ENCODE data around the gene SORCS2. TPM values are rescaled to one million over a fixed set of nuclear protein-coding genes. Genes with fewer than 3 reads are reported as not detected.
A peak's percentile ranks its signal among the peaks of the same experiment; 100 is the strongest.

SORCS2 gene
- total RNA-seq, 1 donor from 2014 or later: 3.1 TPM

DNA sequence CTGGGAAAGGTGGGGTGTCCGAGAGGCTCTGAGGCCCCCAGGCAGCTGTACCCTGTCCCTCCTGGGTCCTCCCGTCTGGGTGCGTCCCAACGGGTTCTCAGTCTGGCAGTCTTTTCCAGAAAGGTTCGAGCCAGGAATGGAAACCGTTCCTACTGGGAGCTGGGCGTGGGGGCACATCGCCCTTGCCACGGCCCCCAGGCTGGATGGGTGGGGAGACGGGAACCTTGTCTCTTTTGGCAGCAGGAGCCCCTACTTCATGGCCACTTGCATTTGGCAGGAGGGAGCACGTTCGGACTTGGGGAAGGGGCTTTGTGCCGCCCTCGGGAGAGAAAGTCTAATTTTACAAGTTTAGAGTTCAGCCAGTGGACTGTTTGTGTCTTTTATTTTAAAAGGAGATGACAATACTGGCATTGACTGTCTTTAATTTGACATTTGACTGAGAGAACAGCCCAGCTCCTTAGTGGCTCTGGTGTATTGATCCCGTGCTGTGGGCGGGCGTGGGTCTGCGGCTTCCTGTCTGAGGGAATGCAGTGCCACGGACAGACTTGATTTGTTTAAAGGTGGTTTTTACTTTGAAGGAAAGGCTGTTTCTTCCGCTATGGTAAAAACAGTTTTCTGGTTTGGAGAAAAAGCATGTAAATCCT is 95.1 kb downstream of the SORCS2 start:
- H3K4me3 ChIP-seq (ENCODE audit: low read length in 3 of 3): no peak overlapping the region
- no peak overlapping the region for H3K9ac ChIP-seq (ENCODE audit: low read depth in 1 of 3, low read length in 3 of 3)
- H3K27me3 ChIP-seq (ENCODE audit: control insufficient read depth in 3 of 3, insufficient read depth in 3 of 3, low read length in 3 of 3): peaks cover 0 to 12% (median 0%) of the 10 kb centered on the region in 3 donors
- peaks cover 8 to 10% (median 9%) of the 10 kb centered on the region in 3 donors for H3K4me1 ChIP-seq (ENCODE audit: control insufficient read depth in 3 of 3, insufficient read depth in 3 of 3, low read length in 3 of 3)
- no peaks in the 10 kb centered on the region for H3K36me3 ChIP-seq (ENCODE audit: control insufficient read depth in 3 of 3, insufficient read depth in 3 of 3, low read length in 3 of 3)
- no peak overlapping the region for H3K27ac ChIP-seq (ENCODE audit: low read depth, low read length)
- H3K9me3 ChIP-seq (ENCODE audit: control insufficient read depth in 3 of 3, low read length in 3 of 3): no peaks in the 10 kb centered on the region

DNA sequence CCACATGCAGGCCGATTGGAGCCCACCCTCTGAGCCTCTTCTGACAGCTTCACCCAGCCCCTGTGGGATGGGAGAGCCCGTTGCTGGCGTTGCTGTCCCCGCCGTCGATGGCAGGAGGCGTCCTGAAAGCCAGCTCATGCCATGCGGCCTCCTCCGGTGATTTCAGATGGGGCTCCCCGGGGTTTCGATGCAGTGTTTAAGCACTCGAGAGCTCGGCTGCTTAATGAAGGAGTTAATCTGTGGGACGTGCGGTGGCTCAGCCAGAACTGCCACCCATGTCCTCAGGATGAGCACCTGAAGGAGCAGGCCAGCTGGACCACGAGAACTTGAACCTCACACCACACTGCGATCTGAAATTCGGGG is 95.6 kb downstream of the SORCS2 start:
- no peak overlapping the region for H3K4me3 ChIP-seq (ENCODE audit: low read length in 3 of 3)
- H3K27me3 ChIP-seq (ENCODE audit: control insufficient read depth in 3 of 3, insufficient read depth in 3 of 3, low read length in 3 of 3): peaks cover 0 to 12% (median 0%) of the 10 kb centered on the region in 3 donors
- H3K9ac ChIP-seq (ENCODE audit: low read depth in 1 of 3, low read length in 3 of 3): no peak overlapping the region
- no peaks in the 10 kb centered on the region for H3K36me3 ChIP-seq (ENCODE audit: control insufficient read depth in 3 of 3, insufficient read depth in 3 of 3, low read length in 3 of 3)
- no peak overlapping the region for H3K27ac ChIP-seq (ENCODE audit: low read depth, low read length)
- H3K4me1 ChIP-seq (ENCODE audit: control insufficient read depth in 3 of 3, insufficient read depth in 3 of 3, low read length in 3 of 3): peaks cover 8 to 10% (median 9%) of the 10 kb centered on the region in 3 donors
- H3K9me3 ChIP-seq (ENCODE audit: control insufficient read depth in 3 of 3, low read length in 3 of 3): no peaks in the 10 kb centered on the region

DNA sequence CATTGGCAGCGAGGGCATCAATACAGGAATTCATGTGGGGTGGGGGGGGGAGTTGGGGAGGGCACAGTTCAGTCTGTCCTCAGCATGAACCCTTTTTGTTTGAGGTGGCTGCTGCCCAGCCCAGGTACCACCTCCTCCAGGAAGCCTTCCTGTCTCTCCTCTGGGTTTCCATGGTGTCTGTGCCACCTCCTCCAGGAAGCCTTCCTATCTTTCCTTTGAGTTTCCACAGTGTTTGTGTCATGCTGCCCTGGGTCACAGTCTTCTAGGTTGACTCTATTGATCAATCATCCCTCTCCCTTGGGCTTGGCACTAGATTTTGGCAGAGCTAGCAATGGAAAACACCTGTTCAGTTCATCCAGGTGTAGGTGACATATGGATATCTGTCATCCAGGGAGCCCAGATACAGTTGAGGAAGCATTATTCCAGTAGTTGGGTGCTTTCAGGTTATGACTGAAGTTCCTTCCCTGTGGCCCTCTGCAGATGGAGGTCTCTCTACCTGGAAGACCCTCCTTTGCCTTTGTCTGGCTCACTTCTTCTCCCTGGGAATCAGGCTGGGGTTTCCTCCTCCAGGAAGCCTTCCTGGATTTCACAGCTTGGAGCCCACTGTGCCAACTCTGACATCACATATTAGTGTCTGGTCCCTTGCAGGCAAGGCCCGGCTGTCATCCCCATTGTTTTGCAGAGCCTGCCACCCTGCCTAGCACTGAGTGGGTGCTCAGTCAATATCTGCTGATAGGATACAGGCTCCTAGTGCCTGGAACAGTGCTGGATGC is 96.6 kb downstream of the SORCS2 start:
- Histone ChIP-seq H3K4me3 (ENCODE audit: low read length in 3 of 3) (no peak overlapping the region), H3K9ac (ENCODE audit: low read depth in 1 of 3, low read length in 3 of 3) (no peak overlapping the region), H3K9me3 (ENCODE audit: control insufficient read depth in 3 of 3, low read length in 3 of 3) (no peaks in the 10 kb centered on the region), H3K36me3 (ENCODE audit: control insufficient read depth in 3 of 3, insufficient read depth in 3 of 3, low read length in 3 of 3) (no peaks in the 10 kb centered on the region), H3K27ac (ENCODE audit: low read depth, low read length) (no peak overlapping the region), H3K27me3 (ENCODE audit: control insufficient read depth in 3 of 3, insufficient read depth in 3 of 3, low read length in 3 of 3) (peaks cover 0 to 12% (median 0%) of the 10 kb centered on the region in 3 donors), H3K4me1 (ENCODE audit: control insufficient read depth in 3 of 3, insufficient read depth in 3 of 3, low read length in 3 of 3) (peaks cover 8 to 10% (median 9%) of the 10 kb centered on the region in 3 donors)

DNA sequence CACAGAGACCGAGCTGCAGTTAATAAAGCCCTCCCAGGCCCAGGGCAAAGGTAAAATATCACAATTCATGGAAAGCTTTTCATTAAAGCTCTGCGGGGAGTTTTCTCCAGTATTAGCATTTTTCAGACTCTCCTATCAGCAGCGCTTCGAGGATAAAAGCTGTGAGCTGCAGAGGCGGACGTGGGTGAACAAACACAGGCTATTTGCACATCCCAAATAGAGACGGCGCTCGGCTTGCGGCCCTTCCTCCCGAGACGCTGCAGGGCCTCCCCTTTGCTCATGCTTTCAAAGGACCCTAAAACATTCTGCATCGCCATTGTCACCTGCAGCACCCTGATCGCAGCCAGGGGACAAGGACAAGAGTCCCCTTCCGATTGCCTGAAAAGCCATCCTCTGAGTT is 97.3 kb downstream of the SORCS2 start:
- Histone ChIP-seq H3K9me3 (ENCODE audit: control insufficient read depth in 3 of 3, low read length in 3 of 3) (no peaks in the 10 kb centered on the region), H3K27me3 (ENCODE audit: control insufficient read depth in 3 of 3, insufficient read depth in 3 of 3, low read length in 3 of 3) (peaks cover 0 to 12% (median 0%) of the 10 kb centered on the region in 3 donors), H3K27ac (ENCODE audit: low read depth, low read length) (no peak overlapping the region), H3K36me3 (ENCODE audit: control insufficient read depth in 3 of 3, insufficient read depth in 3 of 3, low read length in 3 of 3) (no peaks in the 10 kb centered on the region), H3K9ac (ENCODE audit: low read depth in 1 of 3, low read length in 3 of 3) (no peak overlapping the region), H3K4me1 (ENCODE audit: control insufficient read depth in 3 of 3, insufficient read depth in 3 of 3, low read length in 3 of 3) (peaks cover 8 to 10% (median 9%) of the 10 kb centered on the region in 3 donors), H3K4me3 (ENCODE audit: low read length in 3 of 3) (no peak overlapping the region)

DNA sequence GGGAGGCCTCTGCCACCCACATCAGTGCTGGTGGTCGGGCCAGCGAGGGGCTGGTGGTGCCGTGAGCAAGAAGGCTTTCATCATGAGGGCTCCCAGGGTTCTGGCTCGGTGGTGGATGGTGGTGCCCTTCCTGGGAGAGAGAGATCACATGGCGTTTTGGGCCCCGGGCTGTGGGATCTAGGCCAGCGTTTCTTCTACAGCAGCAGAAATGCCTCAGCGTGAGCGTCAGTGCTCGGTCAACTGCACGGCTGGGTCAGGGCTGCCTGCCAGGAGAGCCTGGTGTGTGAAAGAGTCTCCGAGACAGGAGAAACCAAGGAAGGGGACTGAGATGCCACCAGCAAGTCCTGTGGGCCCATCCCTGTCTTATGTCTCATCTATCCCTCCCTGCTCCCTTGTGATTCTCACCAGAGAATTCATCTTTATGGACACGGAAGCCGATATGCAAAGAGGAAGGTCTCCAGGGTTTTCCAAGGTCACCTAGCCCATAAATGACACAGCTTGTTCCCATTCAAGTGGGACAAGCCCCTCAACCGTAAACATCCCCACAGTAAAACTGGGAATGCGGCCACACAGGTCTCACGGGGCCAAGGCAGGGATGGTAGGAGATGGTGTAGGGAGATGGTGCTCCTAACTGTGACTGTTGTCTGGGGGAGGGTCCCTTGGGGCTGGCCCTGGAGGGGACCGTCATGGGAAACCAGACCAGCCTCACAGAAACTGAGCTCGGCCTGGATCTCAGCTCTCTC is 99.2 kb downstream of the SORCS2 start:
- H3K27me3 ChIP-seq (ENCODE audit: control insufficient read depth in 3 of 3, insufficient read depth in 3 of 3, low read length in 3 of 3): peaks cover 4 to 14% (median 8%) of the 10 kb centered on the region in 3 donors
- no peak overlapping the region for H3K27ac ChIP-seq (ENCODE audit: low read depth, low read length)

DNA sequence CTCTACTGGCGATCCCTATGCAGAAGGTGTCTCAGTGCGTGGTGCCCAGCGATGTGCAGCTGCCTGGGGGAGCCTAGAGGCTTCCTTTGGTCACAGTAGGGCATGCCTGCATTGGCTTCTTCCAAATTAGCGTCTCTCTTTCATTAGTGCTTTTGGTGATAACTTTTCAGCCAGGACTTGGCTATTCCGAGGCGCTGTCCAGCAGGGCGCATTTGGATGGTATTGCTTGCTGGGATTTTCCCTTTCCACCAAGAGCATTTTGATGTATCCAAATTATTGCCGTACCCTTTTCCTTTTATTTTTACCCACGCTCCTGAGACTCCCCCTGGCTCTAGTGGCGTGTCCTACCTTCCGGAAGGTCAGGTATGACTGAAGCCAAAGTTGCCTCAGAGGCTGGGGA is 101.4 kb downstream of the SORCS2 start:
- Histone ChIP-seq H3K9me3 (ENCODE audit: control insufficient read depth in 3 of 3, low read length in 3 of 3) (no peaks in the 10 kb centered on the region), H3K4me3 (ENCODE audit: low read length in 3 of 3) (no peak overlapping the region), H3K27me3 (ENCODE audit: control insufficient read depth in 3 of 3, insufficient read depth in 3 of 3, low read length in 3 of 3) (peaks cover 4 to 8% (median 5%) of the 10 kb centered on the region in 3 donors), H3K4me1 (ENCODE audit: control insufficient read depth in 3 of 3, insufficient read depth in 3 of 3, low read length in 3 of 3) (peaks cover 16 to 18% (median 18%) of the 10 kb centered on the region in 3 donors), H3K36me3 (ENCODE audit: control insufficient read depth in 3 of 3, insufficient read depth in 3 of 3, low read length in 3 of 3) (no peaks in the 10 kb centered on the region), H3K27ac (ENCODE audit: low read depth, low read length) (no peak overlapping the region), H3K9ac (ENCODE audit: low read depth in 1 of 3, low read length in 3 of 3) (no peak overlapping the region)

More for the DNA sequence above, 99.2 kb downstream of the SORCS2 start:
- Histone ChIP-seq H3K9ac (ENCODE audit: low read depth in 1 of 3, low read length in 3 of 3) (no peak overlapping the region), H3K4me1 (ENCODE audit: control insufficient read depth in 3 of 3, insufficient read depth in 3 of 3, low read length in 3 of 3) (peaks cover 16 to 18% (median 18%) of the 10 kb centered on the region in 3 donors), H3K9me3 (ENCODE audit: control insufficient read depth in 3 of 3, low read length in 3 of 3) (no peaks in the 10 kb centered on the region), H3K4me3 (ENCODE audit: low read length in 3 of 3) (no peak overlapping the region), H3K36me3 (ENCODE audit: control insufficient read depth in 3 of 3, insufficient read depth in 3 of 3, low read length in 3 of 3) (no peaks in the 10 kb centered on the region)

DNA sequence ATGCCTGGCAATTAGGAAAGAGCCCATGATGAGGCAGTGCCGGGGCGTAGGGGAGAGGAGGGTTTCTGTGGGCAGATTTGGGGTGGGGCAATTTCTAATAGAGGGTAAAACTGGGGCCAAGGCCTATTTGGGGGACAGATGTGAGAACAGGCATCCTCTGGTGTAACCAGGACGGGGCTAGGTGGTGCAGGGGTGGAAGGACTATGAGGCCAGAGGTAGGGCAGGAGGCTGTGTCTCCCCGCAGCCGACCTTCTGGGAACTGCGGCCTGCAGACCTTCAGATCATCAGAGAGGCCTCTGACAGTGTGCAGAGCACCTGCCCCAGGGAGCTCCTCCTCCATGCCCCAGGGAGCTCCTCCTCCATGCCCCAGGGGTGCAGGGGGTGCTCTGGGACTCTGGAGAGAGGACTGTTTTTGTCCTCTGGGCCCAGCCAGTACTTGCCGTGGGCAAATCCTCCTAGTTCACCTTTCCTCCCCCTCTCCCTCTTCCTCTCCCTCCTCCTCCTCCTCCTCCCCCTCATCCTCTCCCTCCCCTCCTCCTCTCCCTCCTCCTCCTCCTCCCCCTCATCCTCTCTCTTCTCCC is 101.9 kb downstream of the SORCS2 start:
- Histone ChIP-seq H3K9me3 (ENCODE audit: control insufficient read depth in 3 of 3, low read length in 3 of 3) (no peaks in the 10 kb centered on the region), H3K36me3 (ENCODE audit: control insufficient read depth in 3 of 3, insufficient read depth in 3 of 3, low read length in 3 of 3) (no peaks in the 10 kb centered on the region), H3K4me3 (ENCODE audit: low read length in 3 of 3) (no peak overlapping the region), H3K4me1 (ENCODE audit: control insufficient read depth in 3 of 3, insufficient read depth in 3 of 3, low read length in 3 of 3) (peaks cover 16 to 18% (median 18%) of the 10 kb centered on the region in 3 donors), H3K9ac (ENCODE audit: low read depth in 1 of 3, low read length in 3 of 3) (no peak overlapping the region), H3K27me3 (ENCODE audit: control insufficient read depth in 3 of 3, insufficient read depth in 3 of 3, low read length in 3 of 3) (peaks cover 4 to 8% (median 5%) of the 10 kb centered on the region in 3 donors), H3K27ac (ENCODE audit: low read depth, low read length) (no peak overlapping the region)

DNA sequence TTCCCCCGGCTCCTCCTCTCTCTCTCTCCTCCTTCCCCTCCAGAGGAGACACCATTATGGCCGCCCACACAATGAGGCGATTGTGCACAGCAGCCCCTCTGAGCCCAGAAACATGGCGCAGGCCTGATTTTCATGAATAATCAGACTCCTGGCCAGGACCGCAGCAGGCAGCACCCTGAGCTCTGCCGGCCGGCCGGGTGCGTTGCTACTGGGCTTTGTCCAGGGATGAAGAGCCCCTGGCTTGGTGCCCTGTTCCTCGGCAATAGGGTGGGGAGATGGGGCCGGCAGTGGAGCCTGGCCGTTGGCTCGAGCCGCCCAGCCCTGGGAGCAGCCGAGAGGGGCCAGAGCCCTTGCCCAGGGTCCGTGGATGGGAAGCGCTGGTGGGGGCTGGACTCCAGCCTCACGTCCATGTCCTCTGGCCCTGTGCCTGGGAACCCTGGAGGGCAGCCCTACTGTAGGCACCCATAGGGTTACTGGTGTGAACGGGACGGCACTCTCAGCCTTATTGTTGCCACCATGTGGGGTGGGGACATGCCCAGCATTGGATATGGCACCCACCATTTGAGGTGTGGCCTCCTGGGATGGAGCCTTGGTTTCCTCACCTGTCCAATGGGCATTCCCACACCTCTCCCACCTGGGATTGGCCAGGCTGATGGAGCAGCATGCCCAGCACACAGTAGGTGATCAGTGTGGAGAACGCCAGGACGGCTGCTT is 103.0 kb downstream of the SORCS2 start:
- H3K27ac ChIP-seq (ENCODE audit: low read depth, low read length): no peak overlapping the region
- H3K4me3 ChIP-seq (ENCODE audit: low read length in 3 of 3): peak overlapping the region in 1 of 3 donors; percentile 13
- H3K9ac ChIP-seq (ENCODE audit: low read depth in 1 of 3, low read length in 3 of 3): no peak overlapping the region
- peaks cover 4 to 14% (median 6%) of the 10 kb centered on the region in 3 donors for H3K27me3 ChIP-seq (ENCODE audit: control insufficient read depth in 3 of 3, insufficient read depth in 3 of 3, low read length in 3 of 3)
- peaks cover 16 to 18% (median 18%) of the 10 kb centered on the region in 3 donors for H3K4me1 ChIP-seq (ENCODE audit: control insufficient read depth in 3 of 3, insufficient read depth in 3 of 3, low read length in 3 of 3)
- H3K36me3 ChIP-seq (ENCODE audit: control insufficient read depth in 3 of 3, insufficient read depth in 3 of 3, low read length in 3 of 3): no peaks in the 10 kb centered on the region
- no peaks in the 10 kb centered on the region for H3K9me3 ChIP-seq (ENCODE audit: control insufficient read depth in 3 of 3, low read length in 3 of 3)

DNA sequence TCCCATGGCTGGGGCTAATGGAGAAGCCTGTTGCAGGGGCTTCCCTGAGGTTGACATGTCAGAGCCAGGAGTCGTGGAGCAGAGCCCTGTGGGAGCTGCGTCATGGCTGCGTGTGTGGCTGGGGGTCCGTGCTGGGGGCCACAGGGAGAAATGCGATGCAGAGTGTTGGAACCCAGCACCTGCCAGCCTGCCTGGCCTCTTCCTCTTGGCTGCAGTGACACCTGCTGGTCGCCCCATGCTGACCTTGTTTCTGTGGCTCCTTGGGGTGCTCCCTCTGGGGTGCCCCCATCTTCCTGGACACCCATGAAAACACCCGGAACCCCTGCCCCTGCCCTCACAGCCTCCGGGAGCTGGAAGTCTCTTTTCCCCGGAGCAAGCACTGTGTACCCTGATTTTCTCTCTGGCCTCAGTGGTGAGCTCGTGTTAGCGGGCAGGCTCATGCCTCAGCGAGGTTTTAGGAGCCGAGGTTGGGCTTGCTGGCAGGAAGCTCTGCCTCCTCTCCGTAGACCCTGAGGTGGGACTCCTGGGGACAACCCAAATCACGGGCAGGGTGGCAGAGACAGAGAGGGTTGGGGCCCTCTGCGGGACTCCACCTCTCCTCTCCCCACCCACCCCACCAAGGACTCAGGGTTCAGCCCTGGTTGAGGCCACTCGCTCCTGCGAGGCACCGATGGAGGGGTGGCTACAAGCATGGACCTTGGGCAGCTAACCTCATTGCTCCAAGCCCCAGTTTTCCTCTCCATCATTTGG is 103.7 kb downstream of the SORCS2 start:
- peaks cover 16 to 18% (median 17%) of the 10 kb centered on the region in 3 donors for H3K4me1 ChIP-seq (ENCODE audit: control insufficient read depth in 3 of 3, insufficient read depth in 3 of 3, low read length in 3 of 3)
- no peak overlapping the region for H3K9ac ChIP-seq (ENCODE audit: low read depth in 1 of 3, low read length in 3 of 3)
- H3K27ac ChIP-seq (ENCODE audit: low read depth, low read length): no peak overlapping the region
- no peaks in the 10 kb centered on the region for H3K36me3 ChIP-seq (ENCODE audit: control insufficient read depth in 3 of 3, insufficient read depth in 3 of 3, low read length in 3 of 3)
- H3K9me3 ChIP-seq (ENCODE audit: control insufficient read depth in 3 of 3, low read length in 3 of 3): no peaks in the 10 kb centered on the region
- H3K27me3 ChIP-seq (ENCODE audit: control insufficient read depth in 3 of 3, insufficient read depth in 3 of 3, low read length in 3 of 3): peaks cover 4 to 15% (median 14%) of the 10 kb centered on the region in 3 donors
- no peak overlapping the region for H3K4me3 ChIP-seq (ENCODE audit: low read length in 3 of 3)

Measured in skeletal muscle tissue (tissue), 4 donors.